Aorta (tissue), 5 donors: ENCODE results near the gene GCNT1. TPM values are rescaled to one million over a fixed set of nuclear protein-coding genes. Genes with fewer than 3 reads are reported as not detected.
"Not testable (repeated sequence)": the region's sequence is repeated elsewhere in the genome, so short reads cannot be mapped to it uniquely, and the experiment has no call there.

Experiments
- ATAC-seq: fragments of 200-7000 bp; cut with Tn5 transposase; one replicate; pipeline ENCODE4 v1.9.1; 2022; ENCODE audit warnings: moderate library complexity; ENCODE audit not compliant: low FRiP score
- DNase-seq, 2 donors: peaks; one replicate each; pipeline ENCODE4 v3.0.0-alpha.2; 2020
- H3K27ac ChIP-seq, 2 donors: one replicate each; pipeline ENCODE4 v1.5.1; 2013; ENCODE audit warnings: low read length in 2 of 2, mild to moderate bottlenecking in 2 of 2, moderate library complexity in 2 of 2, control low read depth in 1 of 2, inconsistent platforms in 1 of 2, low read depth in 1 of 2
- H3K27me3 ChIP-seq, 2 donors: one replicate each; pipeline ENCODE4 v1.6.1; 2013; ENCODE audit warnings: control low read depth in 1 of 2, low read length in 1 of 2, mild to moderate bottlenecking in 1 of 2, moderate library complexity in 1 of 2; ENCODE audit not compliant: insufficient read depth in 2 of 2, control insufficient read depth in 1 of 2
- H3K36me3 ChIP-seq, 2 donors: one replicate each; pipeline ENCODE4 v1.6.1; 2013; ENCODE audit warnings: control low read depth in 1 of 2, low read length in 1 of 2, mild to moderate bottlenecking in 1 of 2; ENCODE audit not compliant: insufficient read depth in 2 of 2, control insufficient read depth in 1 of 2
- H3K4me1 ChIP-seq, 2 donors: one replicate each; pipeline ENCODE4 v1.6.1; 2013; ENCODE audit warnings: low read length in 2 of 2, control low read depth in 1 of 2, mild to moderate bottlenecking in 1 of 2, moderate library complexity in 1 of 2; ENCODE audit not compliant: insufficient read depth in 2 of 2, control insufficient read depth in 1 of 2
- H3K4me3 ChIP-seq, 2 donors: one replicate each; pipeline ENCODE4 v1.5.1; 2013; ENCODE audit warnings: low read length in 2 of 2, control low read depth in 1 of 2, mild to moderate bottlenecking in 1 of 2
- H3K9me3 ChIP-seq: one replicate; pipeline ENCODE4 v1.6.1; 2013; ENCODE audit warnings: mild to moderate bottlenecking, low read length; ENCODE audit not compliant: control insufficient read depth
- WGBS, 2 donors: extraction: QIAGEN DNeasy Blood & Tissue Kit; methylation state at CpG; one replicate each; pipeline ENCODE4 v1.1.7; 2013; 5-methylcytosine and 5-hydroxymethylcytosine counted together
- intact Hi-C, 2 donors: fragments of 100-400 bp; cut with DNase I; formaldehyde crosslinking; loops; one replicate each; pipeline versions ENCODE4 v1.14.2 to v1.15.0; 2022
- polyA plus RNA-seq, 2 donors: library from polyadenylated mRNA; stranded (reverse); fragments of 200-250 nt; gene quantifications; one replicate each; pipeline ENCODE4 v1.2.3, GENCODE V29; 2013
- total RNA-seq, 2 donors: library from RNA; stranded (reverse); fragmentation: NEBNext Ultra II Directional; extraction: Animal tissue kit (Norgen Biotek cat#: 25700); gene quantifications; one replicate each; pipeline ENCODE4 v1.2.1, GENCODE V29; 2021
- donor health status: healthy with polysubstance abuse.
- donor health status: Bipolar disorder and iron deficiency.
- donor health status: DM: no; HTN: no; CAD: no.
- donor health status: DM: no; HTN: no; CAD: no.
- donor health status: DM: yes; HTN: yes; CAD: no.

GCNT1 gene
- total and polyA plus RNA-seq, 4 donors: 0.79 to 14.4 (median 5.6) TPM

GRCh38 chr9:76437017-76437699 lies 21.8 kb upstream of the GCNT1 start:
- H3K27me3 ChIP-seq, H3K4me1 ChIP-seq, H3K27ac ChIP-seq, H3K4me3 ChIP-seq, ATAC-seq, H3K9me3 ChIP-seq, intact Hi-C loops, H3K36me3 ChIP-seq, DNase-seq: not testable (repeated sequence)
- 87 to 90% methylated on average over 9 of the region's 9 CpGs for WGBS, 2 donors

DNA sequence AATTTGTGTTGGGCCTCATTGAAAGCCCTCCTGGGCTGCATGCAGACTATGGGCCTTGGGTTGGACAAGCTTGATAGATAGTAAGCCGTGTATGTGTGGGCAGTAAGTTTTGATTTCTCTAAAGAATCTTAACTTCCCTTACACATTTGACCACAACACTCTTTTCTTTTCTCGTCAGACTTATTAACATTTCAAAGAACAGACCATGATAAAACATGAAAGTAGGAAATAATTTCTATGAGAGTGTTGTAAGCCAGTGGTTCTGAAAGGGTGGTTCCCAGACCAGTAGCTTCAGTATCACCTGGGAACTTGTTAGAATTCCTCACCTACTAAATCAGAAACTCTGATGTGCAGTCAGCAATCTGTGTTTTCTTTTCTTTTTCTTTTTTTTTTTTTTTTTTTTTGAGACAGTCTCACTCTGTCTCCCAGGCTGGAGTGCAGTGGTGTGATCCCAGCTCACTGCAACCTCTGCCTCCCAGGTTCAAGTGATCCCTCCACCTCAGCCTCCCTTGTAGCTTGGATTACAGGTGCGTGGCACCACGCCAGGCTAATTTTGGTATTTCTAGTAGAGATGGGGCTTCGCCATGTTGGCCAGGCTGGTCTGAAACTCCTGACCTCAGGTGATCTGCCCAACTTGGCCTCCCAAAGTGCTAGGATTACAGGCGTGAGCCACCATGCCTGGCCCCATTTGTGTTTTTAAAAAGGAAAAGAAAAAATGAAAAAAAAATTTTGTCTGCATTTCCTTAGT lies 20.0 kb upstream of the GCNT1 start:
- Histone ChIP-seq H3K27ac (no peak overlapping the region), H3K4me3 (no peak overlapping the region), H3K27me3 (no peaks in the 10 kb centered on the region), H3K9me3 (no peaks in the 10 kb centered on the region), H3K4me1 (no peaks in the 10 kb centered on the region), H3K36me3 (no peaks in the 10 kb centered on the region)
- ATAC-seq: no peak
- 87 to 92% methylated on average over 6 of the region's 6 CpGs for WGBS, 2 donors
- DNase-seq: no peak
- intact Hi-C loops: no loop called here

DNA sequence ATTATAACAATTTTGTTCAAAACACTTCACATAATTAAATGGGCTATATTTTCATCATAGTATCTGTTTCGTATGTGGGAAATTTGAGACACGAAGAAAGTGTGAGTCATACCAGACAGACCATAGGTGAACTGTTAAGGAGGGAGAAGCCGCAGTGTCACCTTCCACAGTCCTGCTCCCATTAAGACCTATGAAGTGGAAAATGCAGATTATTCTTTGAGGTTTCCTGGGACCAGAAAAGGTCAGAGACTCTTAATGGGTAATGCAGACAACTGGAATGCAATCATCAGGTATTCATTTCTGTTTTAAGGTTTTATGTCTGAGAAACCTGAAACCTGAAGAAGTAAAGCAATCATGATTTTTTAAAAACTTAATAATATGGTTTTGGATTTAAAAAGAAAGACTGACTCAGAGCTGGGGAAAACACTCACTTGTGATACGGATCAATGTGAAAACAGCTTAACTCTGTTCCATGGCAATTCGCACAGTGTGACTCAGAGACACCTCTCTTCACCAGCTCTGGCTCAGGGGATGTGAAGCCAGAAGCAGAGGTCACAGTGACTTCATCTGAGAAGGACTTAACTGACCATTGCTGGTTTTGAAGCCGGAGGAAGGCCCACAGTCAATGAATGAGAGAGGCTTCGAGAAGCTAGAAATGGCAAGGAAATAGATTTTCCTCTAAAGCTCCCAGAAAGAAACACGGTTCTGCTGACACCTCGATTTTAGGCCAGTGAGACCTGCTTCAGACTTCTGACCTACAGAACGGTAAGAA lies 17.2 kb upstream of the GCNT1 start:
- Histone ChIP-seq H3K9me3 (no peaks in the 10 kb centered on the region), H3K36me3 (no peaks in the 10 kb centered on the region), H3K27ac (no peak overlapping the region), H3K4me1 (no peaks in the 10 kb centered on the region), H3K4me3 (no peak overlapping the region), H3K27me3 (no peaks in the 10 kb centered on the region)
- ATAC-seq: no peak
- WGBS, 2 donors: 92 to 95% methylated on average over 10 of the region's 10 CpGs
- intact Hi-C loops: no loop called here
- DNase-seq: no peak

- intact Hi-C loops: no loop called here
- Histone ChIP-seq H3K9me3 (no peaks in the 10 kb centered on the region), H3K4me3 (no peak overlapping the region), H3K4me1 (no peaks in the 10 kb centered on the region), H3K27ac (no peak overlapping the region), H3K36me3 (no peaks in the 10 kb centered on the region), H3K27me3 (no peaks in the 10 kb centered on the region)
- ATAC-seq (no peak), DNase-seq (no peak)
- WGBS, 2 donors: 90 to 93% methylated on average over 3 of the region's 3 CpGs
These were observed 15.1 kb upstream of the GCNT1 start for GRCh38 chr9:76443887-76444286.

- Histone ChIP-seq H3K9me3 (no peaks in the 10 kb centered on the region), H3K27me3 (no peaks in the 10 kb centered on the region), H3K4me1 (no peaks in the 10 kb centered on the region), H3K36me3 (no peaks in the 10 kb centered on the region), H3K4me3 (no peak overlapping the region), H3K27ac (no peak overlapping the region)
- WGBS, 2 donors: 84 to 89% methylated on average over 5 of the region's 5 CpGs
- DNase-seq: no peak
- intact Hi-C loops: no loop called here
- ATAC-seq: no peak
These were observed 14.6 kb upstream of the GCNT1 start for GRCh38 chr9:76444322-76444929.

GRCh38 chr9:76445976-76446375 lies 13.0 kb upstream of the GCNT1 start:
- ATAC-seq: no peak
- Histone ChIP-seq H3K4me3 (no peak overlapping the region), H3K36me3 (no peaks in the 10 kb centered on the region), H3K27ac (no peak overlapping the region), H3K9me3 (no peaks in the 10 kb centered on the region), H3K27me3 (no peaks in the 10 kb centered on the region), H3K4me1 (no peaks in the 10 kb centered on the region)
- DNase-seq: no peak
- intact Hi-C loops: loop anchor here (2.0 to 5.0 kb wide), 3 partner anchors 256 to 551 kb away; no protein-coding TSS in a partner anchor

DNA sequence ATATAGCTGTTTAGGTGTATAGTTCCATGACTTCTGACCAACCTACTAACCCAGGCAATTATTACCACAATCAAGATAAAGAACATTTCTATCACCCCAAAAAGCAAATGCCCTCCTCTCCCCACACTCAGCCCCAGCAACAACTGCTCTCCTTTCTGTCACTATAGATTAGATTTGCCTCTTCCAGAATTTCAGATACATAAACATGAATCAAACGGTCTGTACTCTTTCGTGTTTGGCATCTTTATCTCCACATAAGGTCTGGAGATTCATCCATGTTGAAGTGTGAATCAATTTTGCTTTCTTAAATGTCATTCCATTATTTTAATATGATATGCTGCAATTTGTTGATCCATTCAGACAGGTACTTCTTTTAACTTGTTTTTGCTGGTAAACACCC lies 10.5 kb upstream of the GCNT1 start:
- intact Hi-C loops: loop anchor here (5.0 kb wide), 2 partner anchors 254 to 549 kb away; no protein-coding TSS in a partner anchor
- Histone ChIP-seq H3K27ac (no peak overlapping the region), H3K9me3 (no peaks in the 10 kb centered on the region), H3K27me3 (no peaks in the 10 kb centered on the region), H3K4me3 (no peak overlapping the region), H3K36me3 (no peaks in the 10 kb centered on the region), H3K4me1 (no peaks in the 10 kb centered on the region)
- no peak for DNase-seq
- no peak for ATAC-seq
- WGBS, 2 donors: 87 to 88% methylated on average over 2 of the region's 2 CpGs

- Histone ChIP-seq H3K36me3 (no peaks in the 10 kb centered on the region), H3K9me3 (no peaks in the 10 kb centered on the region), H3K27me3 (no peaks in the 10 kb centered on the region), H3K27ac (no peak overlapping the region), H3K4me3 (no peak overlapping the region), H3K4me1 (no peaks in the 10 kb centered on the region)
- DNase-seq (no peak), ATAC-seq (no peak)
- WGBS, 2 donors: 38 to 49% methylated on average over 1 of the region's 1 CpG
- intact Hi-C loops: no loop called here
These were observed 7.7 kb upstream of the GCNT1 start for GRCh38 chr9:76451234-76451633.
